GM04503 (cell line): ENCODE data around the gene GPR17.
A peak's percentile ranks its signal among the peaks of the same experiment; 100 is the strongest.

Source experiments
- DNase-seq: peaks from one replicate; pipeline ENCODE4 v3.0.0-alpha.2; 2012; ENCODE audit warnings: low read depth

GPR17 gene

DNA sequence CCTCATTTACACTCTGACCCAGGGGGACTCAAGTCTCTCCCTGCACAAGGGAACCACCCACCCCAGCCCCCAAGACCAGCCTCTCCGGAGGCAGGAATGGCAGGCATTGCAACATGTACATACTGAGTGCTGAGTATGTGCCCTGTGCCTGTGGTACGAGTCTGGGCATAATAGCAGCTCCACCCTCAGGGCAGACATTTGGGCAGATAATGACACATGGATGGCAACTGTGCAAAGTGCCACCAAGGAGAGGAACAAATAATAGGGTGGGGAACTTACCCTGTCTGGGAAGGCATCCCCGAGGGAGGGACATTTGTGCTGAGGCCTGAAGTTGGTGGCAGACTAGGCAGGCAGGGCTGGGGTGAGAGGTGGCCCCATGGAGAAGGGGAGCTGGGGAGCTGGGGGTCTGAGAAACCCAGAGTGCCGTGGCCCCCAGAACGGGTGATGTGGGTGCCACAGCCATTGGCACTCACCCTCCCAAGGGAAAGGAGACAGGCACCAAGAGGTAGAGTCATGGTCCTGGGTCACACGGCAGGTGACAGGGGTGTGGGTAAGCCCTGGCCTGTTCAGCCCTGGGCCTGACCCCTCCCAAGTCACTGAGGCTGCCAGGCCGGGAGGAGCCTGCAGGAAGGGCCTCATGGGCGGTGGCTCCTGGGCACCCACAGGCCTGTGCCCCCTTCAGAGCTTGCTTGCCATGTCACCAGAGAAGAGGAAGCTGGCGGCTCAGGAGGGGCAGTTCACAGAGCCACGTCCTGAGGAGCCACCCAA, 15.7 kb upstream of the GPR17 start:
- no peak for DNase-seq

DNA sequence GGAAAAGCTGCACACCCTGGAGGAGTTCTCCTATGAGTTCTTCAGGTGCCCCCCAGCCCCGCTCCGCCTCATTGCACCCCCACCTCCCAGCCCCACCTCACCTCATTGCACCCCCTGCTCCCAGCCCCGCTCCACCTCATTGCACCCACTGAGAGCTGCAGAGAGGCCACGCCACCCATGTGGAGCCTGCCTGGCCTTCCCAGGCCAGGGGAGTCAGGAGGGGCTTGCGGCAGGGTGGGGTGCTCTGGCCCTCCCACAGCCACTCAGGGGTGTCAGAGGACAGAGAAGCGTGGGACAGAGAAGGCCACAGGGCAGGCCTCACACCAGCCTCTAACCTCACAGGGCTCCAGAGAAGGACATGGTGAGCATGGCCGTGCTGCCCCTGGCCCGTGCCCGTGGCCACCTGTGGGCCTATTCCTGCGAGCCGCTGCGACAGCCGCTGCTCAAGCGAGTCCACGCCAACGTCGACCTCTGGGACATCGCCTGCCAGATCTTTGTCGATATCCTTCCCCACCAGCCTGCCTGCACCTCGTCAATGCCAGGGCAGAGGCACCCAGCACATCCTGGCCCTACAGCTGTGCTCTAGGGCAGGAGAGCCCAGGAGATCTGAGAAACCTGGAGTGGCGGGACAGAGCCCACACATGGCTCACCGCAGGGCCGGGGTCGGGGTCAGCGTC, 15.0 kb upstream of the GPR17 start:
- no peak for DNase-seq

DNA sequence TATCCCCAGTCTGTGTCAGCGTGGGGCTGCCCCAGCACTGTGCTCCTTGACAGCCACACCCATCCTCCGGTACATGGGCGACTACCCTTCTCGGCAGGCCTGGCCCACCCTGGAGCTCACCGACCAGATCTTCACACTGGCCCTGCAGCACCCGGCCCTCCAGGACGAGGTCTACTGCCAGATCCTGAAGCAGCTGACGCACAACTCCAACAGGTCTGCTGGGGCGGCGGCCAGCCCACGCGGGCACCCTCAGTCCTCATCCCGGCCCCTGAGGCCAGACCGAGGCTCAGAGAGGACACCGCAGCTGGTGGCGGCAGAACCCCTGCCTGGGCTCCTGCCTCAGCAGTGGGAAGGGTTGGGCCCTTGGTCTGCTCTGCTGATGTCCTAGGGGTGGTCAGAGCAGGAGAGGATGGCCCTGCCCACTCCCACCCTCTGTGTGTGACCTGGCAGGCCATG, 14.4 kb upstream of the GPR17 start:
- no peak for DNase-seq

DNA sequence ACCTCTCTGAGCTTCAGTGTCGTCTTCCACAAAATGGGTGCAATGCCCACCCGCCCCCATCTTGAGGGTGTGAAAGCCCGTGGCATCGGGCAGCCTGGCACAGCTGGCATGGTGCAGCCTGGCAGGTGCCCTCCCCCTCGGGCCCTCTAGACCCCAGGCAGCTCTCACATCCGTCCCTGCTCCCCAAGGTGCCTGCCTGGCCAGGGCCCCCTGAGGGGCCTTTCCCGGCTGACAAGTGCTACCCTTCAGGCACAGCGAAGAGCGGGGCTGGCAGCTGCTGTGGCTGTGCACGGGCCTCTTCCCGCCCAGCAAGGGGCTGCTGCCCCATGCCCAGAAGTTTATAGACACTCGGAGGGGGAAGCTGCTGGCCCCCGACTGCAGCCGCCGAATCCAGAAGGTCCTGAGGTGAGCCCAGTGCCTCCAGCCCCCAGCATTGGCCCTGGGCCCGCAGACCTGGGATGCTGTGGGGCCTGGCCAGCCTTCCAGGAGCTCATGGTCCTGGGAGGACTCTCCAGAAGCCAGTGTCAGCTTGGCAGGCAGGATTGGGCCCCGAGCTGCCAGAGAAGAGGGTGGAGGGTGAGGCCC, 13.9 kb upstream of the GPR17 start:
- no peak for DNase-seq

DNA sequence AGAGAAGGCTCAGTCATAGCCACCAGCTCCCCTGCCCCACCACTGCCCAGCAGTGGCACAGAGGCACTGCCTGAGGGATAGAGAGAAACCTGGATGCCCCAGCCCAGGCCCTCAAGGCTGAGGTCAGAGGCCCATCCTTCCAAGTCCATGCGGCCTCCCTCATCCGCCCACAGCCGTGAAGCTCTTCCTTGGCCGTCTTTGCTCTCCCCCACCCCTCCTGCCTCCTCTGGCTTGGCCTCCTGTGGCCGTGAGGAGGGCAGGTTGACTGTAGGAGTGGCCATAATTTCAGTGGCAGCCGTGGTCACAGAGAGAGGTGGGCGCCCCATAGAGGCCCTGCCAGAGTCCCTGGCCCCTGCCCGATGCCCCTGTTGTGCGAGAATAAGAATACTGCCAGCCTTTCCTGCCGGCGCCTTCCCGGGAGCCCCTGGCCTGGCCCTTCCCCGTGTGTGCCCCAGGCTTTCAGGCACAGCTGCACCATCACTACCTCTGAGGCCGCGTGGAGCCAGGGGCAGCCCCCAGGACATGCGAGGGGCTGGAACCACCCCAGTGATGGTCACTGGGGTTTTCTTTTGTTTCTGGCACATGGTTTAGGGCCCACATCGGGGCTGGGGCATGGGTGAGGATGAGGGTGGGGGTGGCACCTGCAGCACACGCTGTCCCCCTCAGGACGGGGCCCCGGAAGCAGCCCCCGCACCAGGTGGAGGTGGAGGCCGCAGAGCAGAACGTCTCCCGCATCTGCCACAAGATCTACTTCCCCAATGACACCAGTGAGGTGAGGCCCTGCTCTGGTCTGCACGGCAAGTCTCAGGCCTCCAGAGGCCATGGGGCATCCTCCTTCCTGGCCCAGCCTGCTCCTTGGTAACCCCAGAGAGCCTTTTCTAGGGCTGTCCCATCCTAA, 13.1 kb upstream of the GPR17 start:
- DNase-seq, result no peak

DNA sequence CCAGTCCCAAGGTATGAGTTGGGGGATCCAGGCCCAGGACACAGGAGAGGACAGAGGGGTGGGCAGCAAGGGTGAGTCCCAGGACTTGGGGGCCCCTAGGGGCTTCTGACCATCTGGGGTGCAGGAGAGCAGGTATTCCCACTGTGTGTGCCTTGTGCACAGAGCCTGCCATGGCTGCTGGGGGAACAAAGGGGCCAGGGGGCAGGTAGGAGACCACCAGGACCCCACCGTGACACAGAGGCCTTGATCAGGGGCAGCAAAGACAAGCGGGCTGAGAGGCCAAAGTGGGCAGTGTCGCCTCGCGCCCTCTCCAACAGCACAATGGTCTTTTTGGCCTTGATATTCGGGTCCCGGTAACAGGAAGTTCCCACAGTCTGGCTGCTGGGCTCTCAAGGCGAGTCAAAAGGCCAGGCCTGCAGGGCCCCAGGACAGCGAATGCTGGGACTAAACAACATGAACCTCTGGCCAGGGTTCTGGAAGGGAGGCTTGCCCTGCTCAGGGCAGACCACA, 12.3 kb upstream of the GPR17 start:
- DNase-seq, result no peak

DNA sequence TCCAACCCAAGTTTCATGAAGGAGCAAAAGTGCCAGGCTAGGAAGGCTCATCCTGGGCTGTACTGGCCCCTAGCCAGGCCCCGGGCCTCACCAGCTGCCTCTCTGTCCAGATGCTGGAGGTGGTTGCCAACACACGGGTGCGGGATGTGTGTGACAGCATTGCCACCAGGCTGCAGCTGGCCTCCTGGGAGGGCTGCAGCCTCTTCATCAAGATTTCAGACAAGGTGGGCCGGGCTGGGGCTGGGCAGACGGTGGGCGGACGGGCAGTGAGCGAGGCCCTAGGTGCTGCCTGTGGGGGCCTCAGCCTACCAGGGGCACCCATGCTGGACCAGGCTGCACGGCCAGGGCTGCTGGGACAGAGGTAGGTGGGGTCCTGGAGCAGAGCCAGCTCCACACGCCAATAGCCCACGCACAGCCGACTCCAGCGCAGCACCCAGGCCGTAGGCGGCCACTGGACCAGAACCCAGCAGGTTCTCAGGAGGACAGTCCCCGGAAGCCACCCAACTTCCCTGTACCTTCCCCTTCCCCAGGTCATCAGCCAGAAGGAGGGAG, 11.8 kb upstream of the GPR17 start:
- DNase-seq, result no peak

DNA sequence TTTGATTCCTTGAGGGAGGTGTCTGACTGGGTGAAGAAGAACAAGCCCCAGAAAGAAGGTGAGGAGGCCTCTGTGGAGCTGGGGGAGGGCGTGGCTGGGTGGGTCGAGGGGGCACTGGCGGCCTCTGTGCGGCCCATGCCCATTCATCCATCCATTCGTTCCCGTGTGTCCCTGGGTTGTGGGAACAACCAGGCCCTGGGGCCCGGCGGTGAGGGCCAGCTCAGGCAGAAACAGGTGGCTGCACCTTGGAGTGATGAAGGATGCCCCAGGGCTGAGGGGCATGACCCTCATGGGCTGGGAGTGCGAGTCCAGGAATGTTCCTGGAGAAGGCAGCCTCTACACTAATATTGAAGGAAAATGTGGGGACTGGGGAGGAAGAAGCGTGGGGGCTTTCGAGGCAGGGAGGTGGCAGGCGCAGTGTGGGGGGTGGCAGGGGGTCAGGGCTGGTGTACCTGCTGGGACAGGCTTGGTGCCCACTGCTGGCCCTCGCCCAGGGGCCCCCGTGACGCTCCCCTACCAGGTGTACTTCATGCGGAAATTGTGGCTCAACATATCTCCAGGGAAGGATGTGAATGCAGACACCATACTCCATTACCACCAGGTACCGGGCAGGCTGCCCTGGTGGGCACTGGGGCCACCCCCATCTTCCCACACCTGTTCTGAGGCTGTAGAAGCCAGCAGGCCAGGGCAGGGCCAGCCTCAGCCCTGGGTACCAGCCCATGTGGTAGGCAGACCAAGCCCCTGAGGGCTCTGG, 11.2 kb upstream of the GPR17 start:
- DNase-seq, result no peak

DNA sequence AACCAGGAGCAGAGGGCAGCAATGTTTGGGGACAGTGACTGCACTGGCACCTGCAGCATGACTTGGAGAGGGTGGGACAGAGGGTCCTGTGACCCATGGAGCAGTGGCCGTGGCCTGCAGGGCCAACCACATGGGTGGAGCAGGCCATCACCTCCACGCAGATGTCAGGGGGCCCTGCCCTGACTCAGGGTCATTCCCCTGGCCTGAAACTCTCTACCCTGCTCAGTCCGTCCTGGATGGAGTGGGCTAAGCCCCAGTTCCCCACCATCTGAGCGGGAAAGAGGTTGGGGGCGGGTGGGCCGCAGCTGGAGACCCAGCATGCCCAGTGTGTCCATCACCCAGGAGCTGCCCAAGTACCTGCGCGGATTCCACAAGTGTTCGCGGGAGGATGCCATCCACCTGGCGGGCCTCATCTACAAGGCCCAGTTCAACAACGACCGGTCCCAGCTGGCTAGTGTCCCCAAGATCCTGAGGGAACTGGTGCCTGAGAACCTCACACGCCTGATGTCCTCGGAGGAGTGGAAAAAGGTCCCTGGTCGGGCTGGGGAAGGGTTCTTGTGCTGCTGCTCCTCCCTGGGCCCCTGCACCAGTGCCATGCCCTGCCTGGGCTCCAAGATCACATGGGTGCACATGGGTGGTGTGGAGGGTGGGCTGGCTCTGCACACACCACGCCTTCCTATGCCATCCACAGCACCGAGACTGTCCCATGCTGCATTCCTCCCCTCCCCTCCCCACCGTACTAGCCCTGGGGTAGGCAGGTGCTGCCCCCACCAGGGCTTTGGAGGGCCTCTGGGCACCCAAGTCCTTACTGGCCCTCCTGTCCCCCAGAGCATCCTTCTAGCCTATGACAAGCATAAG, 10.3 kb upstream of the GPR17 start:
- DNase-seq, result no peak

DNA sequence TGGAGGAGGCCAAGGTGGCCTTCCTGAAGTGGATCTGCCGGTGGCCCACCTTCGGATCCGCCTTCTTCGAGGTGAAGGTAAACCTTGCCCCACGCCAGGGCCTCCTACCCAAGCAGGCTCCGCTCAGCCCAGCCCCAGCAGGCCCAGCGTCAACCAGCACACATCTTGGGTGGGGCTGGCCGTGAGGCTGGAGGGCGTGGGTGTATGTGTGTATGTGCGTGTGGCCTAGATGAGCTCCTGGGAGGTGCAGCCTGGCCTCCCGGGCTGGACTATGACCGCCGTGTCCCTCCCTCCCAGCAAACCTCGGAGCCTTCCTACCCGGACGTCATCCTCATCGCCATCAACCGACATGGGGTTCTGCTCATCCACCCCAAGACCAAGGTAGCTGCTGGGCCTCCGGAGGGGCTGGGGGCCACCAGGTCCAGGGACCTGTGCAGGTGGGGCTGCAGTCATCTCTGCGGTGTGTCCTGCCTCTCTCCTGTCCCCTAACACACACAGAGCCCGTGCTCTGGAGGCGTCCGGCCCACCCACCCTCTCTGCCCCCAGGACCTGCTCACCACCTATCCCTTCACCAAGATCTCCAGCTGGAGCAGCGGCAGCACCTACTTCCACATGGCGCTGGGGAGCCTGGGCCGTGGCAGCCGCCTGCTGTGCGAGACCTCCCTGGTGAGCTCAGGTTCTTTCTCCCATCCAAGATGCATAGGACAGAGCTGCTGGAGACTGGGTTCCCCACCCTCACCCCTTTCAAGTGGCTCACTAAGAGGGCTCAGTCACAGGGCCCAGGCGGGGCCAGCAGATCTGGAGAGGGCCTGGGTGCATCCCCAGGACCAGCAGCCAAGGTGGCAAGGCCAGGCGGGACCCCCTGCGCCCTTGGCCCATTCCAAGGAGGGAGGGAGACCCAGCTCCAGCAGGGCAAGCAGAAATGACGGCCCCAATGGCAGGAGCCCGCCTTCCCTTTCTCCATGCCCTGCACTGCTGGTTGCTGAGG, 9.4 kb upstream of the GPR17 start:
- no peak for DNase-seq

DNA sequence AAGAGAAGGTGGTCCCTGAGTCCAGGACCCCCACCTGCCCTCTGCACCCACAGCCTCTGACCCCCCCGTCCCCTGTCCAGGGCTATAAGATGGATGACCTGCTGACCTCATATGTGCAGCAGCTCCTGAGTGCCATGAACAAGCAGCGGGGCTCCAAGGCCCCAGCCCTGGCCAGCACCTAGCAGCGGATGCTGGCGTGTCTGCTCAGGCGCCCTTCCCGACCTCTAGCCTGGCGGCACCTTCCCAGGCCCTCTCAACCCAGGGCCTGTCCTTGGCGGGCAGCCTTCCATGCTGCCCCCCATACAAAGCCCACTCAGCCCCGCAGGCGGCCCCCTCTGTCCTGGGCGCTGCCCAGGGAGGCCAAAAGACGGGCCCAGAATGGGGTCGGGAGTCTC, 8.7 kb upstream of the GPR17 start:
- no peak for DNase-seq

DNA sequence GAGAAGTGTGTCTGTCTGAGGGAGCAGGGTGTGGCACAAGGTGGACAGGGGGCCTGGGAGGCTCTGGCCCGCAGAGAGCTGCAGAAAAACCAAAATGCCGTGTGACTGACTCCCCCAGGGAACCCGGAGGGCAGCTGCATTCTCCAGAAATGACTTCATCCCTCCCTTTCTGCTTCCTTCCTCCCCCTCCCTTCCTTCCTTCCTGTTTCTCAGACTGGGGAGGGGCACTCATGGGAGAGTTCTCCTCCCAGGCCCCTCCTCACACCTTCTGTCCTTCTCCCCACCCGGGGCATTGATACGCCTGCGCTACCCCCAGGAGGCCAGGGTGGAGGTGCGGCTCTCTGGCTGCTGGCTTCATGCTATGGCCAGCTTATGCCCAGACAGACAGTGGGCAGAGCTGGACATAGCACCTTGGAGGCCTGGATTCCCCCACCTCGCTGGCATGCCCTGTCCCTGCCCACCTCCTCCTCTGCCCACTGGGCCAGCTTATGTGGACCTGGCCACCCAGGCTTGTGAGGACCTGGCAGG, 8.2 kb upstream of the GPR17 start:
- peak; percentile 51 for DNase-seq

DNA sequence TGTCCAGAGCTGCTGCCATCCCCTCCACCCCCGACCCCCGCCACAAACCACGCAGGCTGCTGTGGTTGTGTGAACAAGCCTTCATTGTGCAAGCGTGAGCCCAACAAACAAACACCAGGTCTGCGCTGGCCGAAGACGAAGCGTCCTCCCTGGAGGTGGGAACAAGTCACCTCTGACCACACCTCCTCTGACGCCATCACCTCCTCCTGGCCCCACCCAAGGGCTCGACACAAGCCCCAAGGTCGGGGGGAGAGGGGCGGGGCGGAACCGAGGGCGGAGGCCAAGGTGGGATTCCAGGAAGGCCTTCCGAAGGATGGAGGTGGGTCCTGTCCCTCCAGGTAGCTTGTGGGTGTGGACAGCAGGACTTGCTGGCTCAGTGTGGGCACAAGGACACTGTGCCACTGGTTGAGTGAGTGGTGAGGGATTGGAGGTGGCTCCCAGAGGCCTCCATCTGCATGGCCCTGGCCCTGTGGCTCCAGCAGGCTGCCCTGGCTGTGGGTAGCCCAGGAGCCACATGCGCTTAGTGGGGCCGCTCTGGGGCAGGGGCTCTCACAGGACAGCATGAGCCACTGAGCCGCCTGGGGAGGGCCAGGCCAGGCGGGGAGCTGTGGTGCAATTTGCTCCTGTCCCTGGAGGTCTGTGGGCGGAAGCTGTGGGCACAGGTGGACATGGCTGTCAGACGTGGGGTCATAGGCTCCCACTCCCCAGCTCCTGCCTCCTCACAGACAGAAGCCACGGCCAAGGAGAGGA, 7.4 kb upstream of the GPR17 start:
- no peak for DNase-seq

DNA sequence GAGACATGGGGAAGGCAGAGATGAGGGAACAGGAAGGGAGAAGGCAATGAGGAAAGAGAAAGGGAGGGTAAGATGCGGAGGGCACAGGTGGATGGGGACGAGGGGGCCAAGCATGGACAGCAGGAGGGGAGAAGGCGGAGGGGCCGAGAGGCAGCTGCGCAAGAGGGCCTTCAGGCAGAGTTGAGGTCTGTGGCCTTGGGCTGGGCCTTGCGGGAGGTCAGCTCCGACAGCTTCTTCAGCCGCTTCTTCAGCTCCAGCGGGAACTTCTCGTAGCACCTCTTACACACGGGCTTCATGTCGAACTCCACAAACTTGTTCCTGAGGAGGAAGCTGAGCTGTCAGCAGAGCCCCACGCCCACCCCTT, 6.9 kb upstream of the GPR17 start:
- DNase-seq, result no peak

DNA sequence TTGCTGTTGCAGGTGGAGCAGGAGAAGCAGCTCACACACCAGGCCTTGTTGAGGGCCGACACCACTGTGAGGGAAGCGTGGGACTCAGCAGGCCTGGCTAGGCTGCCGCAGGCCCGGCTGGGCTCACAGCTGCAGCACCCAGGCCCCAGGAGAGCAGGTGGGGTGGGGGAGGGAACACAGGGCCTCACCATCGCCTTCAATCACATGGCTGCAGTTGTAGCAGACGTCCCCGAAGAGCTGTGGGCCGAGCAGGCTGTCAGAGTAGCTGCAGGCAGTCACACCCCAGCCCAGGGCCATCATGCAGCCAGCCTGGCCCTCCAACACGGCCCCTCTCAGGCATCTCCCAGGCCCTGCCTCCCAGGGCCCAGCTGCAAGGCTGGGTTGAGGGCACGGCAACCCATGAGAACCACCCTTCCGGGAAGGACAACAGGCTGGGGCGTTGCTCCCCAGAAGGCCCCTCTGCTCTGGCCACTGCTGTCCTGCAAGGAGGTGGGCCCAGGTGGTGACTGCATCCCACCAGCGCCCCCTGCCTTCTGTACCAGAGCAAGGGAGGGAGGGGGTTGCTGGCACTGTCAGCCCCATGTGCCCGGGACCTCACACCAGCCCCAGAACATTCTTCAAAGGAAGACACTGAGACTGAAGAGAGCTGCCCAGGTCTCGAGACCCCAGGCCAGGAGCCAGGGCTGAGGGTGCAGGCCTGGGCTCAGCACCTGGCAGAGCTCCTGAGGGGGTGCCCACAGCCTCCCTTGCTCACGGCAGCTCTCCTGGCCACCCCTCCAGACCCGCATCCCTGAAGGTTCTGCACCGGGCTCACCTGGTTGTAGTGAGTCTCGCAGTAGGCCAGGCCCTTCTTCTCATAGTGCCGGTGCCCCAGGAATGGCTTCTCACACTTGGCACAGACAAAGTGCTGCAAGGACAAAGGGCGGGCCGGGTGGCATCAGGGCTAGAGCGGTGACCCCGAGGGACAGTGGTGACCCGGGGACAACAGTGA, 5.6 kb upstream of the GPR17 start:
- no peak for DNase-seq

DNA sequence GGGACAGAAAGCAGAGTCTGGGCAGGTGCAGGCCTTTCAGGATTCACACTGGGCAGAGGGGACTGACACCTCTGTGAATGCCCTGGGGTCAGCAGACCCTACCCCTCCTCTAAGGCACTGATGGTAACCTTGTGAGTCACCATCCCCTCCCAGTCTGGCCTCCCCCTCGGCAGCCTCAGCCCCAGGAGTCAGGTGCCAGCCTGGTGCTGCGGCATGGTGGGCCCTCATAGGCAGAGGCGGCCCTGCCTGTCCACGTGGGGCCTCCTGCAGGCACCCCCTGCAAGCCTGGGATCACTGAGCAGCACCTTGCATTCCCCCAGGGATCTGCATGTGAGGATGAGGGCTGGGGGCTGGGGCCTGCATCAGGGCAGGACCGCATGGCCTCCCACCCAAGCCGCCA, 4.8 kb upstream of the GPR17 start:
- DNase-seq, result no peak
